Brain microvascular endothelial cell (primary cell): ENCODE results near the gene MAP3K5.

Experiments
- DNase-seq: peaks from one replicate; pipeline ENCODE4 v3.0.0-alpha.2; 2020
- H3K27ac ChIP-seq: fragments of 250-450 bp; sonication (Bioruptor Pico); 2 replicates; pipeline ENCODE4 v1.5.1; 2020; ENCODE audit warnings: mild to moderate bottlenecking, moderate library complexity
- H3K27me3 ChIP-seq: fragments of 250-450 bp; sonication (Bioruptor Pico); replicated peaks from 2 replicates; pipeline ENCODE4 v1.5.1; 2020; ENCODE audit warnings: mild to moderate bottlenecking
- H3K36me3 ChIP-seq: fragments of 250-450 bp; sonication (Bioruptor Pico); replicated peaks from 2 replicates; pipeline ENCODE4 v1.5.1; 2020; ENCODE audit warnings: mild to moderate bottlenecking
- H3K4me3 ChIP-seq: 2 replicates; pipeline ENCODE4 v1.5.1; 2011; ENCODE audit warnings: low read depth, mild to moderate bottlenecking, control low read depth, low read length, moderate library complexity
- CTCF ChIP-seq: IDR thresholded peaks from 2 replicates; pipeline ENCODE4 v1.5.1; 2011; ENCODE audit warnings: low read depth, mild to moderate bottlenecking, moderate library complexity, low read length, control low read depth, inconsistent platforms; ENCODE audit errors: missing control alignments
- in situ Hi-C: cut with HindIII; loops from 2 replicates; pipeline ENCODE4 v1.10.0; 2017; ENCODE audit warnings: low sequenced_read_pairs, low pct_ligation_motif_present

Gene MAP3K5

GRCh38 chr6:136527831-136528230 lies 264.4 kb downstream of the MAP3K5 start:
- H3K27ac ChIP-seq, result no peak overlapping the region
- no peak for DNase-seq
- no peak for TF ChIP-seq CTCF
- H3K27me3 ChIP-seq, result no peaks in the 10 kb centered on the region
- in situ Hi-C loops, result no loop called here
- H3K4me3 ChIP-seq, result no peak overlapping the region
- H3K36me3 ChIP-seq, result no peaks in the 10 kb centered on the region

- Histone ChIP-seq H3K4me3 (no peak overlapping the region), H3K27ac (no peak overlapping the region)
These were observed 265.3 kb downstream of the MAP3K5 start for GRCh38 chr6:136526937-136527336.

GRCh38 chr6:136526196-136526930 lies 265.9 kb downstream of the MAP3K5 start:
- Histone ChIP-seq H3K4me3 (no peak overlapping the region), H3K27ac (no peak overlapping the region)
- DNase-seq, result peak; percentile 42

More at GRCh38 chr6:136526937-136527336, 265.3 kb downstream of the MAP3K5 start:
- no peaks in the 10 kb centered on the region for H3K27me3 ChIP-seq
- TF ChIP-seq CTCF, result no peak
- no peak for DNase-seq
- no peaks in the 10 kb centered on the region for H3K36me3 ChIP-seq
- in situ Hi-C loops, result no loop called here

GRCh38 chr6:136525586-136526195 lies 266.6 kb downstream of the MAP3K5 start:
- in situ Hi-C loops, result no loop called here
- Histone ChIP-seq H3K36me3 (no peaks in the 10 kb centered on the region), H3K27me3 (no peaks in the 10 kb centered on the region), H3K27ac (no peak overlapping the region), H3K4me3 (no peak overlapping the region)
- no peak for TF ChIP-seq CTCF
- no peak for DNase-seq

More at GRCh38 chr6:136526196-136526930, 265.9 kb downstream of the MAP3K5 start:
- in situ Hi-C loops, result no loop called here
- peak; percentile 74 for TF ChIP-seq CTCF
- H3K27me3 ChIP-seq, result no peaks in the 10 kb centered on the region
- H3K36me3 ChIP-seq, result no peaks in the 10 kb centered on the region

GRCh38 chr6:136524936-136525413 lies 267.3 kb downstream of the MAP3K5 start:
- no peaks in the 10 kb centered on the region for H3K36me3 ChIP-seq
- H3K27ac ChIP-seq, result no peak overlapping the region
- no peak overlapping the region for H3K4me3 ChIP-seq
- in situ Hi-C loops, result no loop called here
- no peak for DNase-seq
- no peaks in the 10 kb centered on the region for H3K27me3 ChIP-seq
- TF ChIP-seq CTCF, result no peak
